HepG2 (cell line): Measurements from ENCODE around the gene FAM222A. TPM values are rescaled to one million over a fixed set of nuclear protein-coding genes. Genes with fewer than 3 reads are reported as not detected.
A peak's percentile ranks its signal among the peaks of the same experiment; 100 is the strongest.

Experiments used
- ARNTL ChIP-seq: sonication (generic); formaldehyde crosslinking; IDR thresholded peaks from 2 replicates; pipeline ENCODE4 v1.4.0; 2020; ENCODE audit warnings: mild to moderate bottlenecking, missing genetic modification reagents
- BRD4 ChIP-seq: sonication (generic); formaldehyde crosslinking; IDR thresholded peaks from 2 replicates; pipeline ENCODE4 v1.4.0; 2020; ENCODE audit warnings: missing genetic modification reagents
- EED ChIP-seq: sonication (generic); formaldehyde crosslinking; IDR thresholded peaks from 2 replicates; pipeline ENCODE4 v1.5.0; 2020; ENCODE audit warnings: mild to moderate bottlenecking, missing genetic modification reagents
- FOXA1 ChIP-seq, 2 experiments: fragments of 450-650 bp in 1 of 2; sonication (generic) in 1 of 2; formaldehyde crosslinking in 1 of 2; IDR thresholded peaks; 2 replicates each; pipeline versions ENCODE4 v1.4.0 to v1.6.1; 2016 to 2020; ENCODE audit warnings: missing genetic modification reagents in 1 of 2
- HNF4G ChIP-seq, 2 experiments: sonication (generic) in 1 of 2; formaldehyde crosslinking in 1 of 2; IDR thresholded peaks; 2 replicates each; pipeline versions ENCODE4 v1.4.0 to v1.6.1; 2011 to 2020; ENCODE audit warnings: borderline replicate concordance in 2 of 2, low read depth in 2 of 2, mild to moderate bottlenecking in 2 of 2, low read length in 1 of 2, missing genetic modification reagents in 1 of 2, moderate library complexity in 1 of 2
- IKZF4 ChIP-seq: sonication (generic); formaldehyde crosslinking; IDR thresholded peaks from 2 replicates; pipeline ENCODE4 v1.5.1; 2020; ENCODE audit warnings: borderline replicate concordance, mild to moderate bottlenecking, low read depth, missing genetic modification reagents; ENCODE audit errors: not compliant biosample characterization
- KDM1A ChIP-seq: IDR thresholded peaks from 2 replicates; pipeline ENCODE4 v1.6.1; 2016; ENCODE audit warnings: missing compliant biosample characterization
- KDM6A ChIP-seq: IDR thresholded peaks from 2 replicates; pipeline ENCODE4 v1.6.1; 2016; ENCODE audit warnings: low read depth
- MYC ChIP-seq: sonication (generic); formaldehyde crosslinking; IDR thresholded peaks from 2 replicates; pipeline ENCODE4 v1.9.0; 2021; ENCODE audit warnings: missing genetic modification reagents, borderline replicate concordance
- NR2F6 ChIP-seq, 2 experiments: IDR thresholded peaks; 2 replicates each; pipeline ENCODE4 v1.6.1; 2016; ENCODE audit warnings: antibody characterized with exemption in 1 of 2, mild to moderate bottlenecking in 1 of 2
- PRMT3 ChIP-seq: sonication (generic); formaldehyde crosslinking; IDR thresholded peaks from 2 replicates; pipeline ENCODE4 v1.8.1; 2022; ENCODE audit warnings: low read depth, mild to moderate bottlenecking, moderate library complexity, missing genetic modification reagents, borderline replicate concordance
- SMAD1 ChIP-seq: sonication (generic); formaldehyde crosslinking; IDR thresholded peaks from 2 replicates; pipeline ENCODE4 v1.4.0; 2020; ENCODE audit warnings: missing genetic modification reagents, low read depth, mild to moderate bottlenecking, borderline replicate concordance
- ZFP36L2 ChIP-seq: sonication (generic); formaldehyde crosslinking; IDR thresholded peaks from 2 replicates; pipeline ENCODE4 v1.4.0; 2020; ENCODE audit warnings: missing genetic modification reagents
- ZFP90 ChIP-seq: sonication (generic); formaldehyde crosslinking; IDR thresholded peaks from 2 replicates; pipeline ENCODE4 v1.8.0; 2022; ENCODE audit warnings: missing genetic modification reagents, mild to moderate bottlenecking, inconsistent platforms, borderline replicate concordance
- ZFY ChIP-seq: sonication (generic); formaldehyde crosslinking; IDR thresholded peaks from 2 replicates; pipeline ENCODE4 v1.4.0; 2020; ENCODE audit warnings: missing genetic modification reagents
- ZNF570 ChIP-seq: sonication (generic); formaldehyde crosslinking; IDR thresholded peaks from 2 replicates; pipeline ENCODE4 v1.4.0; 2020; ENCODE audit warnings: mild to moderate bottlenecking, missing genetic modification reagents, borderline replicate concordance
- ZSCAN21 ChIP-seq: sonication (generic); formaldehyde crosslinking; IDR thresholded peaks from 2 replicates; pipeline ENCODE4 v1.8.0; 2022; ENCODE audit warnings: mild to moderate bottlenecking, missing genetic modification reagents, moderate library complexity, borderline replicate concordance
- polyA plus RNA-seq, 8 experiments: library from polyadenylated mRNA; depleted of rRNA in 3 of 8; stranded (reverse) in 7 of 8; unstranded in 1 of 8; fragments of >200 nt; fragmentation: Illumina TruSeq in 4 of 8; extraction: Trizol in 4 of 8; gene quantifications; 2 replicates each; pipeline versions ENCODE4 v1.2.1 to v1.2.3, GENCODE V29; 2011 to 2016; ENCODE audit warnings: low read depth in 4 of 8, missing spikeins in 1 of 8, mixed read lengths in 1 of 8; ENCODE audit not compliant: insufficient read depth in 1 of 8
- total RNA-seq, 5 experiments: library from RNA; depleted of rRNA; stranded (reverse); fragments of >200 nt; fragmentation: Illumina TruSeq; extraction: Trizol; gene quantifications; 2 replicates each; pipeline ENCODE4 v1.2.3, GENCODE V29; 2016; ENCODE audit warnings: low read depth in 1 of 5
- TF ChIP-seq, protein P1 (sequence below): sonication (generic); formaldehyde crosslinking; IDR thresholded peaks from 2 replicates; pipeline ENCODE4 v1.8.0; 2022; ENCODE audit warnings: mild to moderate bottlenecking, missing genetic modification reagents
- TF ChIP-seq, protein P2 (sequence below): IDR thresholded peaks from 2 replicates; pipeline ENCODE4 v1.6.1; 2016; ENCODE audit warnings: missing genetic modification reagents, missing compliant biosample characterization
- TF ChIP-seq, protein P3 (sequence below): sonication (generic); formaldehyde crosslinking; IDR thresholded peaks from 2 replicates; pipeline ENCODE4 v1.9.0; 2022; ENCODE audit warnings: low read depth, missing genetic modification reagents

The FAM222A gene
- total and polyA plus RNA-seq, 2 of the 13 experiments (the other 11 are each of a cell fraction or from before 2014, with no cell fraction given) = 2.7 to 9.6 TPM

DNA sequence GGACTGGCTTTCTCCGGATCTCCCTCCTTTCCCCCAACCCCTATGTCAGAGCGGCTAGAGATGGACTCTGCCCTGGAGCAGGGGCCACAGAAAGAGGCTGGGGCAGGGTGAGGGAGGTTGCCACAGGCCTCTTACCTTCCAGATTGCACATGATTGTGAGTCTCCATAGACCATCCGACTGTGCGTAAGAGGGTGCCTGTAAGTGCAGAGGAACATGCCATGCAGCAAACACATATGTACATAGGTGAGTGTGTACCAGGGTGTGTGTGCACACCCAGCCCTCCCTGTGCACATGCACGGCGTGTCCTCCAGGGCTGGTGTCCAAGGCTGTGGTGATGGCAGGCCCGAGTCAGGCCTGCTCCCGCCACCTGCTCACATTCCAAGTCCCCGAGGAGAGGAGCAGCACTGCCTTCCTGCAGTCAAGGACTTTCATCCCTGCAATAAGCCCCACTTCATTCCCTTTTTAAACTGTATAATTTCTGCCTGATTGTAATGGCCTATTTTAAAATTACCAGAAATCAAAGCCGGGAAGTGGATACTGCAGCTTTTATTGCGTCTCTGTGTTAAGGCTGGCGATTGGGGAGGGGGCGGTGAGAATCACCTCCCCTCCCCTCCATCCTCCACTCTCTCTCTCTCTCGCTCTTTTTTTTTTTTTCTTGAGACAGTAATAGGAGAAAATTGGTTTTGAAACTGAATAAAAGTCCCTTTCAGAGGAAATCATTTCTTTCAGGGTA, 28.5 kb downstream of the FAM222A start (continued):
- TF ChIP-seq PRMT3 (no peak), ZNF570 (CRISPR knock-in tag) (no peak), NR2F6 (IDR thresholded peaks at IDR 0.05) (peak; percentile 11; the same call in 1 of the 2 replicates), NR2F6 (CRISPR knock-in tag; IDR thresholded peaks at IDR 0.05) (peak; percentile 28; the same call in 1 of the 2 replicates), KDM6A (CRISPR knock-in tag) (peak; percentile 76; the same call in 1 of the 2 replicates), BRD4 (CRISPR knock-in tag) (peak; percentile 62; the same call in 1 of the 2 replicates), HNF4G (IDR thresholded peaks at IDR 0.05; ENCODE audit: borderline replicate concordance, low read depth, low read length) (peak; percentile 84), HNF4G (CRISPR knock-in tag; IDR thresholded peaks at IDR 0.05; ENCODE audit: borderline replicate concordance, low read depth) (peak; percentile 95; the same call in 1 of the 2 replicates), ZFP36L2 (CRISPR knock-in tag) (no peak), ZFY (CRISPR knock-in tag) (peak; percentile 88), KDM1A (no peak), ZSCAN21 (CRISPR knock-in tag) (0 out of 2 replicates have a peak, but pooled peaks have one; percentile 33), IKZF4 (CRISPR knock-in tag) (no peak), FOXA1 (IDR thresholded peaks at IDR 0.05) (no peak), FOXA1 (CRISPR knock-in tag; IDR thresholded peaks at IDR 0.05) (peak; percentile 68), SMAD1 (CRISPR knock-in tag) (peak; percentile 66; the same call in 1 of the 2 replicates), ARNTL (CRISPR knock-in tag) (peak; percentile 26; the same call in 1 of the 2 replicates), EED (CRISPR knock-in tag) (peak; percentile 33; the same call in 1 of the 2 replicates), MYC (CRISPR knock-in tag) (peak; percentile 64), ZFP90 (CRISPR knock-in tag) (peak; percentile 48; the same call in 1 of the 2 replicates)
- TF ChIP-seq, protein P1, sequence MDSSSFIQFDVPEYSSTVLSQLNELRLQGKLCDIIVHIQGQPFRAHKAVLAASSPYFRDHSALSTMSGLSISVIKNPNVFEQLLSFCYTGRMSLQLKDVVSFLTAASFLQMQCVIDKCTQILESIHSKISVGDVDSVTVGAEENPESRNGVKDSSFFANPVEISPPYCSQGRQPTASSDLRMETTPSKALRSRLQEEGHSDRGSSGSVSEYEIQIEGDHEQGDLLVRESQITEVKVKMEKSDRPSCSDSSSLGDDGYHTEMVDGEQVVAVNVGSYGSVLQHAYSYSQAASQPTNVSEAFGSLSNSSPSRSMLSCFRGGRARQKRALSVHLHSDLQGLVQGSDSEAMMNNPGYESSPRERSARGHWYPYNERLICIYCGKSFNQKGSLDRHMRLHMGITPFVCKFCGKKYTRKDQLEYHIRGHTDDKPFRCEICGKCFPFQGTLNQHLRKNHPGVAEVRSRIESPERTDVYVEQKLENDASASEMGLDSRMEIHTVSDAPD (CRISPR knock-in tag) = 0 out of 2 replicates have a peak, but pooled peaks have one; percentile 22
- TF ChIP-seq, protein P2, sequence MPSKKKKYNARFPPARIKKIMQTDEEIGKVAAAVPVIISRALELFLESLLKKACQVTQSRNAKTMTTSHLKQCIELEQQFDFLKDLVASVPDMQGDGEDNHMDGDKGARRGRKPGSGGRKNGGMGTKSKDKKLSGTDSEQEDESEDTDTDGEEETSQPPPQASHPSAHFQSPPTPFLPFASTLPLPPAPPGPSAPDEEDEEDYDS (CRISPR knock-in tag) = peak; percentile 52; the same call in 1 of the 2 replicates
- TF ChIP-seq, protein P3, sequence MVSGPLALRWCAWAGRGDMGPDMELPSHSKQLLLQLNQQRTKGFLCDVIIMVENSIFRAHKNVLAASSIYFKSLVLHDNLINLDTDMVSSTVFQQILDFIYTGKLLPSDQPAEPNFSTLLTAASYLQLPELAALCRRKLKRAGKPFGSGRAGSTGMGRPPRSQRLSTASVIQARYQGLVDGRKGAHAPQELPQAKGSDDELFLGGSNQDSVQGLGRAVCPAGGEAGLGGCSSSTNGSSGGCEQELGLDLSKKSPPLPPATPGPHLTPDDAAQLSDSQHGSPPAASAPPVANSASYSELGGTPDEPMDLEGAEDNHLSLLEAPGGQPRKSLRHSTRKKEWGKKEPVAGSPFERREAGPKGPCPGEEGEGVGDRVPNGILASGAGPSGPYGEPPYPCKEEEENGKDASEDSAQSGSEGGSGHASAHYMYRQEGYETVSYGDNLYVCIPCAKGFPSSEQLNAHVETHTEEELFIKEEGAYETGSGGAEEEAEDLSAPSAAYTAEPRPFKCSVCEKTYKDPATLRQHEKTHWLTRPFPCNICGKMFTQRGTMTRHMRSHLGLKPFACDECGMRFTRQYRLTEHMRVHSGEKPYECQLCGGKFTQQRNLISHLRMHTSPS = peak; percentile 68; the same call in 1 of the 2 replicates
